SK-N-SH (cell line): ENCODE measurements around the gene FMN1. TPM values are rescaled to one million over a fixed set of nuclear protein-coding genes. Genes with fewer than 3 reads are reported as not detected.

Source experiments
- CTCF ChIA-PET: fragments of 300-600, 350-600 bp; formaldehyde crosslinking; extraction: SDS; loops from one replicate; lab custom pipeline; 2021; lab: Yijun Ruan, JAX
- POLR2A ChIA-PET: fragments of 350-600 bp; sonication (Branson Sonifier 250); formaldehyde crosslinking; extraction: SDS; loops from one replicate; lab custom pipeline; 2020; ENCODE audit warnings: antibody characterized with exemption, inconsistent platforms; lab: Yijun Ruan, JAX
- DNase-seq: peaks from one replicate; pipeline ENCODE4 v3.0.0; 2012
- H2AFZ ChIP-seq: fragments of 200-600 bp; sonication (generic); 2 replicates; pipeline ENCODE4 v1.8.1; 2016; ENCODE audit warnings: antibody characterized with exemption, mild to moderate bottlenecking, low read depth
- H3F3A ChIP-seq: fragments of 200-600 bp; sonication (generic); replicated peaks from 2 replicates; pipeline ENCODE3; 2016; ENCODE audit warnings: antibody characterized with exemption, mild to moderate bottlenecking; ENCODE audit not compliant: insufficient read depth
- H3K27ac ChIP-seq, 2 experiments: fragments of 200-500 bp in 1 of 2; fragments of 200-600 bp in 1 of 2; sonication (Bioruptor generic) in 1 of 2; sonication (generic), shearing (Covaris generic) in 1 of 2; 2 replicates each; pipeline versions ENCODE4 v1.5.1 to v1.6.1; 2014 to 2016; ENCODE audit warnings: low read depth in 2 of 2, inconsistent platforms in 1 of 2, low read length in 1 of 2, mild to moderate bottlenecking in 1 of 2, mixed read lengths in 1 of 2
- H3K27me3 ChIP-seq: fragments of 200-600 bp; sonication (generic), shearing (Covaris generic); 2 replicates; pipeline ENCODE4 v1.6.1; 2016; ENCODE audit warnings: mixed run types; ENCODE audit not compliant: insufficient read depth
- H3K36me3 ChIP-seq, 2 experiments: fragments of 200-500 bp in 1 of 2; fragments of 200-600 bp in 1 of 2; sonication (Bioruptor generic) in 1 of 2; sonication (generic) in 1 of 2; replicated peaks in 1 of 2; 2 replicates each; pipeline versions ENCODE3 to v1.5.1; 2014 to 2016; ENCODE audit warnings: low read length in 1 of 2, mild to moderate bottlenecking in 1 of 2; ENCODE audit not compliant: insufficient read depth in 2 of 2, control insufficient read depth in 1 of 2
- H3K4me1 ChIP-seq, 2 experiments: fragments of 200-500 bp in 1 of 2; fragments of 200-600 bp in 1 of 2; sonication (Bioruptor generic) in 1 of 2; sonication (generic), shearing (Covaris generic) in 1 of 2; 2 replicates each; pipeline versions ENCODE4 v1.5.1 to v1.6.1; 2014 to 2016; ENCODE audit warnings: low read depth in 1 of 2, low read length in 1 of 2, mixed run types in 1 of 2; ENCODE audit not compliant: insufficient read depth in 2 of 2, control insufficient read depth in 1 of 2
- H3K4me2 ChIP-seq: fragments of 200-600 bp; sonication (generic), shearing (Covaris generic); 2 replicates; pipeline ENCODE4 v1.6.1; 2017; ENCODE audit warnings: mixed run types
- H3K4me3 ChIP-seq, 2 experiments: fragments of 200-500 bp in 1 of 2; fragments of 200-600 bp in 1 of 2; sonication (Bioruptor generic) in 1 of 2; sonication (generic), shearing (Covaris generic) in 1 of 2; 2 replicates each; pipeline versions ENCODE4 v1.5.1 to v1.8.1; 2014 to 2016; ENCODE audit warnings: low read depth in 2 of 2, inconsistent platforms in 1 of 2, low read length in 1 of 2, mild to moderate bottlenecking in 1 of 2, mixed read lengths in 1 of 2, moderate library complexity in 1 of 2
- H3K79me2 ChIP-seq: fragments of 200-600 bp; sonication (generic); 2 replicates; pipeline ENCODE4 v1.8.1; 2017; ENCODE audit warnings: mild to moderate bottlenecking; ENCODE audit not compliant: insufficient read depth
- H3K9ac ChIP-seq: fragments of 200-600 bp; sonication (generic); 2 replicates; pipeline ENCODE4 v1.6.1; 2017; ENCODE audit warnings: mixed run types
- H3K9me2 ChIP-seq: fragments of 200-600 bp; sonication (generic); 2 replicates; pipeline ENCODE4 v1.6.1; 2017; ENCODE audit warnings: mixed run types
- H3K9me3 ChIP-seq: fragments of 200-600 bp; sonication (generic); 2 replicates; pipeline ENCODE4 v1.6.1; 2017; ENCODE audit warnings: mixed run types, mild to moderate bottlenecking, moderate library complexity
- H4K20me1 ChIP-seq: fragments of 200-600 bp; sonication (generic); 2 replicates; pipeline ENCODE4 v1.6.1; 2017; ENCODE audit warnings: mild to moderate bottlenecking, mixed run types; ENCODE audit not compliant: insufficient read depth
- EZH2phosphoT487 ChIP-seq: fragments of 200-600 bp; sonication (generic); IDR thresholded peaks from 2 replicates; pipeline ENCODE4 v1.6.1; 2017; ENCODE audit warnings: low read depth, mixed run types, mild to moderate bottlenecking, antibody characterized with exemption, moderate library complexity, borderline replicate concordance
- JUND ChIP-seq: IDR thresholded peaks from 2 replicates; pipeline ENCODE4 v1.4.0; 2012
- MEF2A ChIP-seq: IDR thresholded peaks from 2 replicates; pipeline ENCODE4 v1.4.0; 2012; ENCODE audit warnings: low read depth, borderline replicate concordance
- NRF1 ChIP-seq: IDR thresholded peaks from 2 replicates; pipeline ENCODE4 v1.6.1; 2012; ENCODE audit warnings: low read depth, mild to moderate bottlenecking, low read length
- PBX3 ChIP-seq: IDR thresholded peaks from 2 replicates; pipeline ENCODE4; 2012
- REST ChIP-seq: IDR thresholded peaks from 2 replicates; pipeline ENCODE4 v1.6.1; 2012; ENCODE audit warnings: mild to moderate bottlenecking, low read depth, low read length, moderate library complexity
- RXRA ChIP-seq: IDR thresholded peaks from 2 replicates; pipeline ENCODE4 v1.4.0; 2012; ENCODE audit warnings: low read depth, mild to moderate bottlenecking, borderline replicate concordance
- TAF1 ChIP-seq: IDR thresholded peaks from 2 replicates; pipeline ENCODE4 v1.6.1; 2012; ENCODE audit warnings: low read depth, mild to moderate bottlenecking, low read length, moderate library complexity, borderline replicate concordance
- USF2 ChIP-seq: fragments of 150-350 bp; IDR thresholded peaks from 2 replicates; pipeline ENCODE4 v1.6.1; 2017; ENCODE audit warnings: antibody characterized with exemption, low read length, low read depth, borderline replicate concordance
- WGBS: methylation state at CpG from one replicate; pipeline ENCODE4 v1.1.6; 2017; ENCODE audit warnings: low lambda C conversion rate; 5-methylcytosine and 5-hydroxymethylcytosine counted together
- polyA plus RNA-seq, 3 experiments: library from polyadenylated mRNA; depleted of rRNA; stranded (reverse); fragments of >200 nt; gene quantifications; 2 replicates each; pipeline ENCODE4 v1.2.3, GENCODE V29; 2012

FMN1 gene
- polyA plus RNA-seq, 1 of the 3 experiments (the other 2 are of a cell fraction): 9.1 TPM

- TF ChIP-seq EZH2phosphoT487 (no peak), USF2 (no peak), TAF1 (no peak)
- no peak overlapping the region for H3K9ac ChIP-seq
- ChIA-PET CTCF (interaction anchor here (0.7 to 1.5 kb wide), 2 partner anchors 94 to 95 kb away, joined by 3 read pairs; no protein-coding TSS in a partner anchor), POLR2A (no interaction called here)
- 88% methylated on average over 3 of the region's 3 CpGs for WGBS
- no peaks in the 10 kb centered on the region for H3K27me3 ChIP-seq
- H3K36me3 ChIP-seq: no peaks in the 10 kb centered on the region
- no peak for DNase-seq
- H3K4me1 ChIP-seq: no peaks in the 10 kb centered on the region
- H4K20me1 ChIP-seq: no peaks in the 10 kb centered on the region
- H3K9me3 ChIP-seq: no peaks in the 10 kb centered on the region
- no peak overlapping the region for H3K27ac ChIP-seq
- no peaks in the 10 kb centered on the region for H3K9me2 ChIP-seq
- no peak overlapping the region for H3K4me2 ChIP-seq
- no peaks in the 10 kb centered on the region for H3F3A ChIP-seq
- H3K79me2 ChIP-seq: no peaks in the 10 kb centered on the region
- H2AFZ ChIP-seq: no peak overlapping the region
- no peak overlapping the region for H3K4me3 ChIP-seq
These were observed 11.2 kb downstream of the FMN1 start for GRCh38 chr15:33183334-33183733.

GRCh38 chr15:33182926-33183325, 11.6 kb downstream of the FMN1 start:
- TF ChIP-seq NRF1: no peak
- no peak for TF ChIP-seq TAF1
- no peak for TF ChIP-seq RXRA
- TF ChIP-seq JUND: no peak
- TF ChIP-seq REST: no peak
- TF ChIP-seq MEF2A: no peak
- TF ChIP-seq PBX3: no peak
- TF ChIP-seq EZH2phosphoT487: no peak
- no peak for TF ChIP-seq USF2
- no peaks in the 10 kb centered on the region for H3K36me3 ChIP-seq
- no peaks in the 10 kb centered on the region for H3K27me3 ChIP-seq
- H3K4me3 ChIP-seq: no peak overlapping the region
- no peaks in the 10 kb centered on the region for H3K79me2 ChIP-seq
- H3K4me2 ChIP-seq: no peak overlapping the region
- no peak for DNase-seq
- ChIA-PET CTCF (interaction anchor here (0.7 to 1.5 kb wide), 2 partner anchors 94 to 95 kb away, joined by 3 read pairs; no protein-coding TSS in a partner anchor), POLR2A (no interaction called here)
- H3K4me1 ChIP-seq: no peaks in the 10 kb centered on the region
- H3K27ac ChIP-seq: no peak overlapping the region
- H2AFZ ChIP-seq: no peak overlapping the region
- no peaks in the 10 kb centered on the region for H3F3A ChIP-seq
- H3K9me2 ChIP-seq: no peaks in the 10 kb centered on the region
- 88% methylated on average over 2 of the region's 2 CpGs for WGBS
- no peak overlapping the region for H3K9ac ChIP-seq
- no peaks in the 10 kb centered on the region for H3K9me3 ChIP-seq
- H4K20me1 ChIP-seq: no peaks in the 10 kb centered on the region
